ENCODE data around the gene CYS1.

DNA sequence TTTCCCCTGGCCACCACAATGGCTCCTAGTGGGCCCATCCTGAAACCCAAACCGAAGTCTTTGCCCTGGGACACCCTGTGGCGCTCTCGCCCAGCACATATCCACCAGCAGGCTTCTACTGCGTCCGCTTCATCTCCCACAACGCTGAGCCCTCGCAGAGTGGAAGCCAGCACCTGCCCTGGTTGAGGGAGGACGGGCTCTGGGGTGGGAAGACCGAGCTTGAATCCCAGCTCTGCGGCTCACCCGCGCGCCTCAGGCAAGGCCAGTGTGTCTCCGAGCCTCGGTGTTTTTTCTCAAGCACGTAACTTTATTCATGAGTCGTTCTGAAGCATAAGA lies 21.2 kb downstream of the CYS1 start:
- no peak for TF ChIP-seq YY1 (IDR thresholded peaks at IDR 0.05; ENCODE audit: insufficient read depth, insufficient read length)
- no peak for TF ChIP-seq SUZ12 (IDR thresholded peaks at IDR 0.05; ENCODE audit: extremely low read depth, insufficient read depth, insufficient read length)

Data from NT2/D1 (cell line).